DND-41 (cell line): ENCODE results near the gene IFT20.

Source experiments
- CTCF ChIP-seq: IDR thresholded peaks from 2 replicates; pipeline ENCODE4 v1.5.1; 2012; ENCODE audit warnings: borderline replicate concordance, low read length, moderate library complexity, mild to moderate bottlenecking; ENCODE audit not compliant: poor library complexity, severe bottlenecking; ENCODE audit errors: extremely low read depth
- EZH2 ChIP-seq: IDR thresholded peaks from 3 replicates; pipeline ENCODE4 v1.6.1; 2012; ENCODE audit warnings: borderline replicate concordance, low read depth, mild to moderate bottlenecking, moderate library complexity, low read length, inconsistent platforms; ENCODE audit not compliant: severe bottlenecking

DNA sequence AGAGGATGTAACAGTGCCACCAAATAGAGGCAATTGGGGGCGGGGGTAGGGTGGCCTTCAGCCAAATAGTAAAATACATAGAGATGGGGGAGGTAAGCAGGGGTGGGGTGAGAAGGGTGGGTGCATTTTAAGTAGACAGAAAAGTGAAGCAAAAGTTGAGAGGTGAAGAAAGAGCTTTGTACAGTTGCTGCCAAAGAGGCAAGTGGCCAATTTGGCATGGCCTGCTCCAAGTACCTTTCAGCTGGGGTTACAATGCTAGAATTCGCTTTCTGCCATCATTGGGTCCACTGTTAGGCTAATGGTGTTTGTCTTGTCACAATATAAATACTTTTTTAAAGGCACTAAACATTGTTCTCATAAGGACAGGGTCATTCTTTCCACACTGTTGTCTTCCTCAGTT, 21.4 kb downstream of the IFT20 start:
- TF ChIP-seq CTCF (no peak), EZH2 (no peak)
